ENCODE measurements around the gene JARID2.

JARID2 gene

GRCh38 chr6:15549371-15549770, 303.5 kb downstream of the JARID2 start:
- no peak for DNase-seq (ENCODE audit: low read depth)

GRCh38 chr6:15550546-15551123, 304.8 kb downstream of the JARID2 start:
- no peak for DNase-seq (ENCODE audit: low read depth)

GRCh38 chr6:15551262-15551661, 305.4 kb downstream of the JARID2 start:
- DNase-seq (ENCODE audit: low read depth): no peak

GRCh38 chr6:15551798-15552197, 305.9 kb downstream of the JARID2 start:
- no peak for DNase-seq (ENCODE audit: low read depth)

GRCh38 chr6:15553031-15553430, 307.2 kb downstream of the JARID2 start:
- DNase-seq (ENCODE audit: low read depth): no peak

- DNase-seq (ENCODE audit: low read depth): no peak
Measured at GRCh38 chr6:15553736-15554294, 307.9 kb downstream of the JARID2 start.

GRCh38 chr6:15554728-15555100, 308.8 kb downstream of the JARID2 start:
- no peak for DNase-seq (ENCODE audit: low read depth)

- no peak for DNase-seq (ENCODE audit: low read depth)
Measured at GRCh38 chr6:15555101-15556038, 309.5 kb downstream of the JARID2 start.

GRCh38 chr6:15556711-15557110, 310.8 kb downstream of the JARID2 start:
- no peak for DNase-seq (ENCODE audit: low read depth)

GRCh38 chr6:15557174-15557573, 311.3 kb downstream of the JARID2 start:
- DNase-seq (ENCODE audit: low read depth): no peak

- no peak for DNase-seq (ENCODE audit: low read depth)
Measured at GRCh38 chr6:15560713-15561112, 314.8 kb downstream of the JARID2 start.

- no peak for DNase-seq (ENCODE audit: low read depth)
Measured at GRCh38 chr6:15561447-15562199, 315.8 kb downstream of the JARID2 start.

GRCh38 chr6:15562977-15563376, 317.1 kb downstream of the JARID2 start:
- no peak for DNase-seq (ENCODE audit: low read depth)

- no peak for DNase-seq (ENCODE audit: low read depth)
Measured at GRCh38 chr6:15569035-15569995, 323.4 kb downstream of the JARID2 start.

GRCh38 chr6:15570171-15570570, 324.3 kb downstream of the JARID2 start:
- DNase-seq (ENCODE audit: low read depth): no peak
